WI38 (cell line): ENCODE results near the gene SLC6A2.

Experiments
- H3K4me3 ChIP-seq: 2 replicates; pipeline ENCODE4 v1.5.1; 2011; ENCODE audit warnings: low read depth, mild to moderate bottlenecking, control low read depth, low read length
- TF ChIP-seq, protein P1 (sequence below): IDR thresholded peaks from 2 replicates; pipeline ENCODE4 v1.5.1; 2012; ENCODE audit warnings: low read depth, mild to moderate bottlenecking, control low read depth, low read length

The SLC6A2 gene

DNA sequence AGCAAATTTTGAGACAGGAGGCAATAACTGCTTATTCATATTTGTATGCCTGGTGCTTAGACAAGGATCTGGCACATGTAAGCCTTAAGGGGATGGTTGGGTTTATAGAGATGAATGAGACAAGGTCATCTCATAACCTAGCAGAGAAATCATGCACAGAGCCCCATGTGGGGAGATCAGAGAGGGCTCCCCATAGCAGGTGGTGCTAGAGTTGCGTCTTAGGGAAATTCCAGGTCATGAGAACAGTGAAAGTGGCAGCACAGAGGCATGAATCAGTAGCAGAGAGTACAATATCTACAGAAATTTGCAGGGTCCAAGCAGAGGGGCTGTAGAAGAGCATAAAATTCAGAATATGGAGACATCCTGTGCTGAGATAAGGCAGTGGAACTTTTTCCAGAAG, 57.3 kb downstream of the SLC6A2 start:
- TF ChIP-seq, protein P1, sequence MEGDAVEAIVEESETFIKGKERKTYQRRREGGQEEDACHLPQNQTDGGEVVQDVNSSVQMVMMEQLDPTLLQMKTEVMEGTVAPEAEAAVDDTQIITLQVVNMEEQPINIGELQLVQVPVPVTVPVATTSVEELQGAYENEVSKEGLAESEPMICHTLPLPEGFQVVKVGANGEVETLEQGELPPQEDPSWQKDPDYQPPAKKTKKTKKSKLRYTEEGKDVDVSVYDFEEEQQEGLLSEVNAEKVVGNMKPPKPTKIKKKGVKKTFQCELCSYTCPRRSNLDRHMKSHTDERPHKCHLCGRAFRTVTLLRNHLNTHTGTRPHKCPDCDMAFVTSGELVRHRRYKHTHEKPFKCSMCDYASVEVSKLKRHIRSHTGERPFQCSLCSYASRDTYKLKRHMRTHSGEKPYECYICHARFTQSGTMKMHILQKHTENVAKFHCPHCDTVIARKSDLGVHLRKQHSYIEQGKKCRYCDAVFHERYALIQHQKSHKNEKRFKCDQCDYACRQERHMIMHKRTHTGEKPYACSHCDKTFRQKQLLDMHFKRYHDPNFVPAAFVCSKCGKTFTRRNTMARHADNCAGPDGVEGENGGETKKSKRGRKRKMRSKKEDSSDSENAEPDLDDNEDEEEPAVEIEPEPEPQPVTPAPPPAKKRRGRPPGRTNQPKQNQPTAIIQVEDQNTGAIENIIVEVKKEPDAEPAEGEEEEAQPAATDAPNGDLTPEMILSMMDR, result no peak
- no peak overlapping the region for H3K4me3 ChIP-seq

DNA sequence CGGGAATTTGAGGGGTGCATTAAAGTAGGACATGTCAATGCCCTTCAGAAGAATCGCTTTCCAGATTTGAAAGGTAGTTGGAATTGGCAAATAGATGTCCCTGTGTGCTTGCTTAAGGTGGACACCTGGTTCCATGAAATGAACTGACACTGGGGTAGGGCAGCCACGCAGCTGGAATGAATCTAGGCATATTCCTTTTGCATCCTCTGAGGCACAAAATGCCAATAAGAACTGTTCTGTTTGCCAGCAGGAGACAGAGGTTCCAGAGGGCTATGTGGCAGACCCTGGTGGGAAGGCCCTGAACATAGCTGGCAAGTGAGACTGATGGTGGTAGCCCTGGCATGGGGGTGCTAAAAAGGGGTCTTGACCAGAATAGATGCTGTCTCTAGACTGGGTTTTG, 61.5 kb downstream of the SLC6A2 start:
- no peak overlapping the region for H3K4me3 ChIP-seq
- TF ChIP-seq, protein P1, result no peak

DNA sequence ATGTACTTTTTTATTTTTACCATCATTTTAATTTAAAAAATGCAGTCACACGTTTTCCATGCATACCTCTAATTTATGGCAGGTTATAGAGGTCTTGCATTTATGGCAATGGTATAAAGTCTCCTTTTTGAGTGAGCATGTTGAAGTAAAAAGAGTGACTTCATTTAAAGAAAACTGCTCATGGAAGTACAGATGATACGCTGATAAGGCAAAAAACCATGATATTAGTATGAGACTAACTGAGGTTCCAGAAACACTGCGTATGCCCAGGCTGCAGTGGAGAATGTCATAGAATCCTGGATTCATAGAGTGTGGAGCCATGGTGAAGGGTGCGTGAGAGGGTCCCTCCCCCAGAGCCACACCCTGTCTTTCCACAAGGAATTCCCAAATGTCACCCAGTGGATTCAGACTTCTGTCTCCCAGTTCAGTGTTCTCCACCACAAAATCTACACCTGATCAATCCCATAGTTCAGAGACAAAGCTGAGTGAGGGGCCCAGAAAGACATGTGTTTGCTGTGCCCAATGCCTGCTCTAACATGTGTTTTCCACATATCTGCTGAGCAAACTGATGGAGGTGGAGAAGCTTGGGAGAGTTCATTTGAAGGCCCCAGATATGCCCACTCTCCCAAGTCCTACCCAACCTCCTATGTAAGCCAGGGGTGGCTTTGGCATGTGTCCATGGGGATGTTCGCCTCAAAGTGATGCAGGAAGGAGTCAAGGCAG, 69.4 kb downstream of the SLC6A2 start:
- no peak overlapping the region for H3K4me3 ChIP-seq

DNA sequence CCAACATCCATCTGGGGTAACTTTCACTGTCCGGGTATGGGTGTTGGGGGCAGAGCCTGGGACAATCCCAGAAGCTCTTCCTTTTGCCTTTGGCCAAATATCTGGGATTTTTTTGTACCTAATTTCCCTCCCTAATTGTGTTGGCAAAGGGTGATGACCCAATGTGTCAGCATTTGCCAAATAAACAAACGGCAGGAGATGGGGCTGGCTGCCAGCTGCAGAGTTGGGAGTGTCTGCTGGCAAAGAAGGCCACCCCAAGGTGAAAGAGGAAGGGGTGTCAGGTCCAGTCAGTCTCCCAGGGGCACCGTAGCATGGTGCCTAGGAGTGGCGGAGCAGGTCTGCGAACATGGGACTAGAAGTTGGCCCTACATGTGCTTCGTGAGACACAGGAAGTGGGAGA, 73.0 kb downstream of the SLC6A2 start:
- TF ChIP-seq, protein P1, result no peak

More for the DNA sequence above, 69.4 kb downstream of the SLC6A2 start:
- TF ChIP-seq, protein P1, result no peak

DNA sequence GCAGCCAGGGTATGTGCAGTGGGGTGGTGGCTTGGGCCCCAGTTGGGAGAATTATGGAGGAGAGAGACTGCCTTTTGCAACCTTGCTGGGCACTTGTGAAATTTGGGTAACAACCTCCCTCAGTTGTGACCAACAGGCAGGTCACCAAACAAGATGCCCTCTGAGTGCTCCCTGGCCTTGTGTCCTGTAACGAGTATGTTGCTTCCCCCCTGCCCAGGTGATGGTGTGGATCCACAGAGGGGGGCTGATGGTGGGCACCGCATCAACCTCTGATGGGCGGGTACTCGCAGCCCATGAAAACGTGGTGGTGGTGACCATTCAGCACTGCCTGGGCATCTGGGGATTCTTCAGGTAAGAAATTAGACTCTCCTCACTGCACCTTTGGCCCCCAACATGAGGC, 74.3 kb downstream of the SLC6A2 start:
- TF ChIP-seq, protein P1, result no peak
- no peak overlapping the region for H3K4me3 ChIP-seq

More for the DNA sequence above, 73.0 kb downstream of the SLC6A2 start:
- no peak overlapping the region for H3K4me3 ChIP-seq

DNA sequence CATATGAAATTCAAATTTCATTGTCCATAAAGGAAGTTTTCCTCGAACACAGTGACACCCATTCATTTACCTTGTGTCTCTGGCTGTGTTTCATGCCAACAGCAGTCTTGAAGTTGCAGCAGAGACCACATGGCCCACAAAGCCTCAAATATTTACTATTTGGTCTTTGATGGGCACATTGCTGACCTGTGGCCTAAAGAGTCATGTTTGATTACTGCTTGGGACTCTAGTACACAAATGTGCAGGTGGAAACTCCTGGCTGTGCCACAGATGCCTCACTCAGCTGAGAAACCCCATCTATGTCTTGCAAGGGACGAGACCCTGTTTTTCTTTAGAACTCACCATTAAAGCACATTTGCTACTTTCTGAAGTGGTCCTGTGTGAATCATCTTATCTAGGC, 76.7 kb downstream of the SLC6A2 start:
- H3K4me3 ChIP-seq, result no peak overlapping the region
- TF ChIP-seq, protein P1, result no peak

DNA sequence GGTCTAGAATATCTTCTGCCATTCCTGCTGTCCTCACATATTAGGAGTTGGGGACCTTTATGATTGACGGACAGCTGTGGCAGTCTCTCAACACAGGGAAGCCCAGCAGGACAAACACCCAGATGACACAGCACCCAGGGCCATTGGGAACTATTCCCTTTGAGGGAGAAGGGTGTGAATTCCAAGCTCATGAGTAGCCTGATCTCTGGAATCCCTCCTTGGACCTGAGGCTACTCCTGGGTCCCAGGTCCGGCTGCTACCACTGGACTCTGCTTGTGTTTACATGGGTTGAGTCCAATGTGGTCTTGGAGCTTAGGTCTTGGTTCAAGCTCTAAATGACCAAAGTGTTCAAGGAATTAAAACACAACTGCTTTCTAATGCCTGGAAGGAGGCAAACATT, 78.9 kb downstream of the SLC6A2 start:
- TF ChIP-seq, protein P1, result no peak
- no peak overlapping the region for H3K4me3 ChIP-seq
